Glomerular endothelial cell (primary cell): ENCODE results near the gene CGB5. TPM values are rescaled to one million over a fixed set of nuclear protein-coding genes. Genes with fewer than 3 reads are reported as not detected.

Source experiments
- DNase-seq: peaks from one replicate; pipeline ENCODE4 v3.0.0-alpha.2; 2011; ENCODE audit warnings: low read depth, low spot score; ENCODE audit errors: extremely low read depth
- total RNA-seq: library from RNA; depleted of rRNA; stranded (reverse); fragments of >200 nt; gene quantifications from 2 replicates; pipeline ENCODE4 v1.2.3, GENCODE V29; 2015

The CGB5 gene
- total RNA-seq, 1 donor from 2014 or later: not detected

DNA sequence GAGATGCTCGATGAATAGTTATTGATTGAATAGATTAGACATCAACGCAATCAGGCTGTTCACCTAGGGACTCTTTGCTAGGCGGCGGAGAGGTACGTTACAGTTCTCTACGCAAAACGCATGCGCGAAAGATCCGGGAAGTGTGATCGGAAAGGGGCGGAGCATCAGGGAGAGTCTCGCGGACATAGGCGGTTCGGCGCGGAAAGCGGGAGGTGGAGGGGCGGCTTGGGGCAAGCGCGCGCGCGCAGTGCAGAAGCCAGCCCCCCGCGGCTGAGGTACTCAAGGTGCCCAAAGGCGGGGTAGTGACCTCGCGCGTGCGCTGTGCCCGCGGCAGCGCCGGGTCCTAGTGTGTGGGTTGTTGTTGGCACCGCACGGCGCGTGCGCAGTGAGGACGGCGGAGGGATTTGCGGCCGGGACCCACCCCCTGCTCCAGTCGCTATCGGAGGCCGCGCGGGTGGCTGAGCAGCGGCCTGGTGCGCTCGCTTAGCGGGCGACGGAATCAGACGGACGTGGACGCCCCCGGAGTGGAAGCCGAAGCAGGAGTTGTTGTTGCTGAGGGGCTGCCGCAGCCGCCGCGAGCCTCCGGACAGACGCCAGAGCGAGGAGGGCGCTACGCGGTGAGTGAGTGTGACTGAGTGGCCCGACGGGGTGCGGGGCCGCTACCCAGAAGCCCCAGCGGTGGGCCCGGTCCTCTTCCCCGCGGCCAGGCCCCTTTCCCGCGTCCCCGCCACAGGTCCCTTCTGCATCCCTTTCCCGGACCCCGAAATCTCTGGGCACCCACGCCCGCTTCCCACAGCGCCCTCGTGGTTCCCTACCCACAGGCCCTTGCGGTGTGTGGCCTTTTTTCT lies 41.6 kb downstream of the CGB5 start, which contains the start of gene SNRNP70:
Gene SNRNP70 (plus strand): TSS at position 432 of the 848 bp plus-strand sequence. CDS start 964 bp downstream, outside the sequence.
- DNase-seq: peak; percentile 96

DNA sequence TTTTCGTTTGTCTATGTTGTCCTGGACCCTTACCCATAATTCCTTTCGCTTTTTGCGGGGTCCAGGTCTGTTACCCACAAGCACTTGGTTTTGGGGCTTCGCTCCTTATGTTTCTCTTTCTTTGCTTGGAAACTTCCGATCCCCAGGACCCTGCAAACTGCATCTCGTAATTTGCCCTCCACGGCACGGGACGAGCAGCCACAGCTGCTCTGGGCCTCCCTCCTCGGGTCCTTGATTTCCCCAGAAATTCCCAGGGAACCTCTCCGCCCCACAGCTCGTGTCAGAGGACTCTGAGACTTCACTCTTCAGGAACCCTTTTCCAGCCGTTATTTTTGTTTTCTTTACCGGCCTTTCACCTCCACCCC lies 42.2 kb downstream of the CGB5 start:
- no peak for DNase-seq

DNA sequence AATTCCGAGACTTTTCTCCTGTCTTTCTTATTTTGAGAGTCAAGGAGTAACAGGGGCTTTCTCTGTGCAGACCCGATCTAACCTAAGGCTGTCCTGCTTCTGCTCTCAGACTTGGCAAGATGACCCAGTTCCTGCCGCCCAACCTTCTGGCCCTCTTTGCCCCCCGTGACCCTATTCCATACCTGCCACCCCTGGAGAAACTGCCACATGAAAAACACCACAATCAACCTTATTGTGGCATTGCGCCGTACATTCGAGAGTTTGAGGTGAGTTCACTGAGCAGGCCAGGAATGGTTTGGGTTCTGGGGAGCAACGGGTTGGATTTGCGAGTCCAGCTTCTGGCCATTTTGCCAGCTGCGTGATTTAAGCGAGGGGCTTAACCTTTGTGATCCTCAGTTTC lies 42.6 kb downstream of the CGB5 start:
- no peak for DNase-seq

DNA sequence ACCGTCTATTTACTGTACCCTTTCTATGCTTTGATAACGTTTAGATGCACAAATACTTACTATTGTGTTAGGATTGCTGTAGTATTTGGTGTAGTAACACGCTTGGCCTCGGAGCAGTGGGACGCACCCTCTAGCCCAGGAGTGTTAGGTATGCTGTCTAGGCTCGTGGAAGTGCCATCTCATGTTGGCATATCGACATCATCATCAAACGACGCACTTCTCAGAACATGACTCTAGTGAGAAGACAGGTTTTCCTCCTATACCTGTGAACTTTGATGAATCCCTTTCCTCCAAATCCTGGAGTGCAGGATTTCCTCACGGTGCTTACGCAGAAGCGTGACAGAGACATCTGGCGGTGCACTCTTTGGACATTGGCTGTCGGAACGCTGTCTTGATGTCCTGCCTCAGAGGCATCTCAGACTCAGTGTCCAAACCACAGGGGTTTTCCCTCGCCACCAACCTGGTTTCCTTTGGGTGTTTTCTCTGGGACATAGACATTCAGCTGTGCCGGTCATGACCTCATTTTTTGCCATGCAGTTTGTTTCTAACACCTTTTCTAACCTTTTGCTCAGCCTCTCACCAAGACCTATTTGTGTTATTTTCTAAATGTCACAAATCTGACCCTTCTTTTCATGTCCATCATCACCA lies 47.9 kb downstream of the CGB5 start:
- no peak for DNase-seq

DNA sequence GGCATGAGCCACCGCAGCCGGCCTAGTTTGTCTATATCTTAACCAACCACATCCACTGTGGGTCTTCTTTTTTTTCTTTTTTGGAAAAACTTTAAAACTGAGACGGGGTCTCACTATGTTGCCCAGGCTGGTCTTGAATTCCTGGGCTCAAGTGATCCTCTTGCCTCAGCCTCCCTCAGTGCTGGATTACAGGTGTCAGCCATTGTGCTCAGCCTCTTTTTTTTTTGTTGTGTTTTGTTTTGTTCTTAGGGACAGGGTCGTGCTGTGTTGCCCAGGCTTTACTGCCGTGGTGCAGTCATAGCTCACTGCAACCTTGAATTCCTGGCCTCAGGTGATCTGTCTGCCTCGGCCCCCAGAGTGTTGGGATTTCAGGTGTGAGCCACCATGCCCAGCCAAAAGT lies 49.0 kb downstream of the CGB5 start:
- no peak for DNase-seq

Other genes starting within 250 kb of the CGB5 start
- gene BCAT2, start 232.8 kb upstream of the CGB5 start, total RNA-seq: 53.3 and 71.8 TPM in 2 replicates
- 38.8 and 39.6 TPM in 2 replicates for gene HSD17B14, start 207.4 kb upstream of the CGB5 start, total RNA-seq
- 2.4 and 4.0 TPM in 2 replicates for gene PLEKHA4, start 175.2 kb upstream of the CGB5 start, total RNA-seq
- 74.2 and 82.8 TPM in 2 replicates for gene PPP1R15A, start 171.4 kb upstream of the CGB5 start, total RNA-seq
- gene TULP2, start 145.1 kb upstream of the CGB5 start, total RNA-seq: 0.19 TPM in 1 of 2 replicates, not detected in the other
- 446 and 494 TPM in 2 replicates for gene NUCB1, start 143.5 kb upstream of the CGB5 start, total RNA-seq
- not detected in 2 replicates for gene DHDH, start 110.1 kb upstream of the CGB5 start, total RNA-seq
- 208 and 237 TPM in 2 replicates for gene BAX, start 89.0 kb upstream of the CGB5 start, total RNA-seq
- 2,985 and 5,472 TPM in 2 replicates for gene FTL, start 78.5 kb upstream of the CGB5 start, total RNA-seq
- 40.0 and 41.5 TPM in 2 replicates for gene GYS1, start 50.5 kb upstream of the CGB5 start, total RNA-seq
- gene RUVBL2, start 50.0 kb upstream of the CGB5 start, total RNA-seq: 132 and 133 TPM in 2 replicates
- 0.76 TPM in 1 of 2 replicates, not detected in the other for gene LHB, start 26.8 kb upstream of the CGB5 start, total RNA-seq
- not detected in 2 replicates for gene CGB3, start 19.5 kb upstream of the CGB5 start, total RNA-seq
- gene CGB2, start 12.0 kb upstream of the CGB5 start, total RNA-seq: not detected in 2 replicates
- not detected in 2 replicates for gene CGB1, start 7.0 kb upstream of the CGB5 start, total RNA-seq
- not detected in 2 replicates for gene CGB8, start 5.3 kb downstream of the CGB5 start, total RNA-seq
- gene CGB7, start 13.9 kb downstream of the CGB5 start, total RNA-seq: not detected in 2 replicates
- gene NTF4, start 21.0 kb downstream of the CGB5 start, total RNA-seq: not detected in 2 replicates
- gene KCNA7, start 28.9 kb downstream of the CGB5 start, total RNA-seq: 0.06 TPM in 1 of 2 replicates, not detected in the other
- 156 and 289 TPM in 2 replicates for gene SNRNP70, start 41.6 kb downstream of the CGB5 start, total RNA-seq
- 5.4 and 7.7 TPM in 2 replicates for gene LIN7B, start 70.5 kb downstream of the CGB5 start, total RNA-seq
- gene C19orf73, start 75.3 kb downstream of the CGB5 start, total RNA-seq: 1.9 and 3.3 TPM in 2 replicates
- gene PPFIA3, start 75.7 kb downstream of the CGB5 start, total RNA-seq: 3.8 and 4.6 TPM in 2 replicates
- gene HRC, start 111.5 kb downstream of the CGB5 start, total RNA-seq: not detected in 2 replicates
- 35.5 and 39.5 TPM in 2 replicates for gene TRPM4, start 113.9 kb downstream of the CGB5 start, total RNA-seq